ENCODE measurements around the gene SSR3.
"Not testable (repeated sequence)": the region's sequence is repeated elsewhere in the genome, so short reads cannot be mapped to it uniquely, and the experiment has no call there.

The SSR3 gene

GRCh38 chr3:156600834-156601233 lies 45.9 kb upstream of the SSR3 start:
- POLR2A ChIA-PET: interaction anchor here (0.6 kb wide), 1 partner anchor 56 kb away, joined by 3 read pairs; no protein-coding TSS in a partner anchor

GRCh38 chr3:156599089-156599874 lies 44.4 kb upstream of the SSR3 start:
- CTCF ChIA-PET: interaction anchor here (0.7 kb wide), 1 partner anchor 1366 kb away, joined by 3 read pairs; no protein-coding TSS in a partner anchor

More at GRCh38 chr3:156600834-156601233, 45.9 kb upstream of the SSR3 start:
- no peak for TF ChIP-seq FOXM1 (IDR thresholded peaks at IDR 0.05; ENCODE audit: borderline replicate concordance)
- no peak for TF ChIP-seq NFRKB (IDR thresholded peaks at IDR 0.05)
- TF ChIP-seq ARNT (IDR thresholded peaks at IDR 0.05): no peak
- no peak for TF ChIP-seq ELF4 (IDR thresholded peaks at IDR 0.05)
- TF ChIP-seq SP1 (IDR thresholded peaks at IDR 0.05): no peak
- TF ChIP-seq FOXA1 (IDR thresholded peaks at IDR 0.05): no peak
- no peak for TF ChIP-seq LEF1 (IDR thresholded peaks at IDR 0.05; ENCODE audit: borderline replicate concordance)
- TF ChIP-seq HDGF (IDR thresholded peaks at IDR 0.05; ENCODE audit: borderline replicate concordance): no peak
- no peak for TF ChIP-seq FOXK2 (IDR thresholded peaks at IDR 0.05)
- no peak for TF ChIP-seq L3MBTL2 (conservative IDR thresholded peaks at IDR 0.05)
- CTCF ChIA-PET: no interaction called here
- DNase-seq (ENCODE audit: extremely low spot score): no peak

GRCh38 chr3:156598413-156598812 lies 43.5 kb upstream of the SSR3 start:
- no peak for DNase-seq (ENCODE audit: extremely low spot score)
- ChIA-PET POLR2A (interaction anchor here (1.9 kb wide), 1 partner anchor 43 kb away, joined by 7 read pairs; the partner anchor contains the start of gene SSR3), CTCF (no interaction called here)
- TF ChIP-seq FOXK2 (IDR thresholded peaks at IDR 0.05) (no peak), SP1 (IDR thresholded peaks at IDR 0.05) (no peak), HDGF (IDR thresholded peaks at IDR 0.05; ENCODE audit: borderline replicate concordance) (no peak), ZNF384 (IDR thresholded peaks at IDR 0.05) (no peak), ARNT (IDR thresholded peaks at IDR 0.05) (no peak), CTBP1 (IDR thresholded peaks at IDR 0.05; ENCODE audit: borderline replicate concordance) (no peak), PKNOX1 (IDR thresholded peaks at IDR 0.05) (no peak), ELF4 (IDR thresholded peaks at IDR 0.05) (no peak), NFRKB (IDR thresholded peaks at IDR 0.05) (no peak), BHLHE40 (IDR thresholded peaks at IDR 0.05; ENCODE audit: borderline replicate concordance) (no peak), FOXA1 (IDR thresholded peaks at IDR 0.05) (no peak), FOXM1 (IDR thresholded peaks at IDR 0.05; ENCODE audit: borderline replicate concordance) (no peak), TARDBP (IDR thresholded peaks at IDR 0.05) (no peak), L3MBTL2 (conservative IDR thresholded peaks at IDR 0.05) (no peak), SUZ12 (IDR thresholded peaks at IDR 0.05) (no peak), LEF1 (IDR thresholded peaks at IDR 0.05; ENCODE audit: borderline replicate concordance) (no peak)

More at GRCh38 chr3:156599089-156599874, 44.4 kb upstream of the SSR3 start:
- TF ChIP-seq NFRKB (IDR thresholded peaks at IDR 0.05) (no peak), CTBP1 (IDR thresholded peaks at IDR 0.05; ENCODE audit: borderline replicate concordance) (no peak), ZNF384 (IDR thresholded peaks at IDR 0.05) (no peak), TARDBP (IDR thresholded peaks at IDR 0.05) (no peak), SP1 (IDR thresholded peaks at IDR 0.05) (no peak), ARNT (IDR thresholded peaks at IDR 0.05) (no peak), FOXA1 (IDR thresholded peaks at IDR 0.05) (no peak), ELF4 (IDR thresholded peaks at IDR 0.05) (no peak), FOXM1 (IDR thresholded peaks at IDR 0.05; ENCODE audit: borderline replicate concordance) (no peak)
- DNase-seq (ENCODE audit: extremely low spot score): no peak
- POLR2A ChIA-PET: interaction anchor here (1.9 kb wide), 1 partner anchor 44 kb away, joined by 7 read pairs; the partner anchor contains the start of gene SSR3

GRCh38 chr3:156594219-156594683 lies 39.3 kb upstream of the SSR3 start:
- CTCF ChIA-PET: no interaction called here
- DNase-seq (ENCODE audit: extremely low spot score): no peak

GRCh38 chr3:156593814-156594213 lies 38.9 kb upstream of the SSR3 start:
- POLR2A ChIA-PET: no interaction called here
- CTCF ChIA-PET: no interaction called here
- DNase-seq (ENCODE audit: extremely low spot score): no peak
- TF ChIP-seq BHLHE40 (IDR thresholded peaks at IDR 0.05; ENCODE audit: borderline replicate concordance): no peak
- no peak for TF ChIP-seq LEF1 (IDR thresholded peaks at IDR 0.05; ENCODE audit: borderline replicate concordance)
- no peak for TF ChIP-seq NFRKB (IDR thresholded peaks at IDR 0.05)
- no peak for TF ChIP-seq ARNT (IDR thresholded peaks at IDR 0.05)
- no peak for TF ChIP-seq FOXA1 (IDR thresholded peaks at IDR 0.05)
- TF ChIP-seq FOXM1 (IDR thresholded peaks at IDR 0.05; ENCODE audit: borderline replicate concordance): no peak
- TF ChIP-seq PKNOX1 (IDR thresholded peaks at IDR 0.05): no peak
- no peak for TF ChIP-seq FOXK2 (IDR thresholded peaks at IDR 0.05)
- no peak for TF ChIP-seq CTBP1 (IDR thresholded peaks at IDR 0.05; ENCODE audit: borderline replicate concordance)

More at GRCh38 chr3:156594219-156594683, 39.3 kb upstream of the SSR3 start:
- no peak for TF ChIP-seq PKNOX1 (IDR thresholded peaks at IDR 0.05)
- TF ChIP-seq ARNT (IDR thresholded peaks at IDR 0.05): no peak
- no peak for TF ChIP-seq SP1 (IDR thresholded peaks at IDR 0.05)
- TF ChIP-seq HDGF (IDR thresholded peaks at IDR 0.05; ENCODE audit: borderline replicate concordance): no peak
- TF ChIP-seq FOXM1 (IDR thresholded peaks at IDR 0.05; ENCODE audit: borderline replicate concordance): no peak
- TF ChIP-seq FOXA1 (IDR thresholded peaks at IDR 0.05): no peak
- no peak for TF ChIP-seq ELF4 (IDR thresholded peaks at IDR 0.05)
- TF ChIP-seq SUZ12 (IDR thresholded peaks at IDR 0.05): no peak
- no peak for TF ChIP-seq CTBP1 (IDR thresholded peaks at IDR 0.05; ENCODE audit: borderline replicate concordance)
- TF ChIP-seq TARDBP (IDR thresholded peaks at IDR 0.05): no peak
- no peak for TF ChIP-seq FOXK2 (IDR thresholded peaks at IDR 0.05)
- TF ChIP-seq L3MBTL2 (conservative IDR thresholded peaks at IDR 0.05): no peak
- TF ChIP-seq ZNF384 (IDR thresholded peaks at IDR 0.05): no peak
- no peak for TF ChIP-seq NFRKB (IDR thresholded peaks at IDR 0.05)
- TF ChIP-seq BHLHE40 (IDR thresholded peaks at IDR 0.05; ENCODE audit: borderline replicate concordance): no peak
- no peak for TF ChIP-seq LEF1 (IDR thresholded peaks at IDR 0.05; ENCODE audit: borderline replicate concordance)
- POLR2A ChIA-PET: no interaction called here

GRCh38 chr3:156589806-156590205 lies 34.9 kb upstream of the SSR3 start:
- POLR2A ChIA-PET; DNase-seq (ENCODE audit: extremely low spot score); CTCF ChIA-PET: not testable (repeated sequence)

Measured in HEK293T (cell line).